GM18505 (cell line): Measurements from ENCODE around the gene OR1I1.
"Not testable (repeated sequence)": the region's sequence is repeated elsewhere in the genome, so short reads cannot be mapped to it uniquely, and the experiment has no call there.

Source experiments
- ATAC-seq: cut with Tn5 transposase; IDR thresholded peaks from one replicate; pipeline ENCODE4 v1.9.1; 2021; ENCODE audit not compliant: unreplicated experiment
- POLR2A ChIP-seq: IDR thresholded peaks from 4 replicates; pipeline ENCODE4 v1.6.1; 2011; ENCODE audit warnings: borderline replicate concordance; ENCODE audit not compliant: insufficient read depth, insufficient read length; ENCODE audit errors: extremely low read depth

OR1I1 gene

GRCh38 chr19:15072930-15073647, 8.9 kb upstream of the OR1I1 start:
- ATAC-seq: no peak
- no peak for TF ChIP-seq POLR2A

GRCh38 chr19:15074371-15074770, 7.6 kb upstream of the OR1I1 start:
- no peak for TF ChIP-seq POLR2A
- ATAC-seq: no peak

- ATAC-seq: no peak
- TF ChIP-seq POLR2A: no peak
Measured at GRCh38 chr19:15075806-15076205, 6.2 kb upstream of the OR1I1 start.

GRCh38 chr19:15080002-15080401, 2.0 kb upstream of the OR1I1 start:
- not testable (repeated sequence) for ATAC-seq

GRCh38 chr19:15087182-15087581, 5.2 kb downstream of the OR1I1 start:
- TF ChIP-seq POLR2A: no peak

GRCh38 chr19:15091918-15092753, 10.1 kb downstream of the OR1I1 start:
- TF ChIP-seq POLR2A: no peak
- ATAC-seq: no peak

More at GRCh38 chr19:15087182-15087581, 5.2 kb downstream of the OR1I1 start:
- no peak for ATAC-seq

GRCh38 chr19:15093001-15093400, 11.0 kb downstream of the OR1I1 start:
- no peak for ATAC-seq
- no peak for TF ChIP-seq POLR2A

- no peak for TF ChIP-seq POLR2A
- no peak for ATAC-seq
Measured at GRCh38 chr19:15096223-15096622, 14.2 kb downstream of the OR1I1 start.

- not testable (repeated sequence) for ATAC-seq
Measured at GRCh38 chr19:15097980-15098379, 16.0 kb downstream of the OR1I1 start.

GRCh38 chr19:15098460-15098859, 16.4 kb downstream of the OR1I1 start:
- ATAC-seq: no peak
- no peak for TF ChIP-seq POLR2A

GRCh38 chr19:15099017-15099582, 17.1 kb downstream of the OR1I1 start:
- ATAC-seq: no peak
- TF ChIP-seq POLR2A: no peak

GRCh38 chr19:15101479-15102082, 19.6 kb downstream of the OR1I1 start:
- no peak for ATAC-seq

GRCh38 chr19:15104003-15104402, 22.0 kb downstream of the OR1I1 start:
- no peak for TF ChIP-seq POLR2A
- ATAC-seq: no peak

More at GRCh38 chr19:15101479-15102082, 19.6 kb downstream of the OR1I1 start:
- TF ChIP-seq POLR2A: no peak
